Forelimb muscle (tissue), 1 donor: Measurements from ENCODE around the gene KCNIP4. TPM values are rescaled to one million over a fixed set of nuclear protein-coding genes. Genes with fewer than 3 reads are reported as not detected.

Source experiments
- DNase-seq: peaks from one replicate; pipeline ENCODE4 v3.0.0-alpha.2; 2013; ENCODE audit warnings: low read depth
- polyA plus RNA-seq: library from polyadenylated mRNA; unstranded; fragments of 120-200 nt; gene quantifications from one replicate; pipeline ENCODE4 v1.2.1, GENCODE V29; 2013; ENCODE audit not compliant: insufficient read length

The KCNIP4 gene
- polyA plus RNA-seq, 1 donor: 0.97 TPM

DNA sequence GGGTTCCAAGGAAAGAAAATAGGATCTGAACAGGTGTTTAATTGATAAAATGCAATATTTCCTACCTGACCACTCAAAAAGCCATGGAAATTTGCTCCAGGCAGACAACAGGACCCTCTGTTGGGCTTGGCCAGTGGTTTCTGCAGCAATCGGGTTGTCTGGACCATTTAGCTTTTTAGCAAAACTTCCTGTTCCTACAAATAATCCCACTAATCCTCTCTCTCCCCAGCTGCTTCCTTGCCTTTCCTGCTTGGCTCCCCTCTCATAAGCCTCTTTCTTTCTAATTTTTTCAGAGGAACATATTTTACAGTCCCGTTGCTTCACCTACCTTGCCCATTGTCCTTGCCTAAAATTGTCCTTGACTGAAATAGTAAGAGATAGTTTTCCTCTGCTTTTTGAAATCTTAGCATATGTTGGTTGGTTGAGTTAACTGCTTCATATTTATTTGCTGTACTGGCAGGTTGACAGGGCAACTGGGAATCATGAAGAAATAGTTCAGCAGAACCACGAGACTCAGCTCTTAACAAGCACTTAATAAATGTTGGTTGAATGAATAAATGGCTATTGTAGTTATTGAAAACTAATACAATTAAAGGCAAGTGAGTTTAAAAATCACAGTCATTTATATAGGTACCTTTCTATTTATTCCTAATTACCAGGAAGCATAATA is 259.8 kb downstream of the KCNIP4 start:
- no peak for DNase-seq

DNA sequence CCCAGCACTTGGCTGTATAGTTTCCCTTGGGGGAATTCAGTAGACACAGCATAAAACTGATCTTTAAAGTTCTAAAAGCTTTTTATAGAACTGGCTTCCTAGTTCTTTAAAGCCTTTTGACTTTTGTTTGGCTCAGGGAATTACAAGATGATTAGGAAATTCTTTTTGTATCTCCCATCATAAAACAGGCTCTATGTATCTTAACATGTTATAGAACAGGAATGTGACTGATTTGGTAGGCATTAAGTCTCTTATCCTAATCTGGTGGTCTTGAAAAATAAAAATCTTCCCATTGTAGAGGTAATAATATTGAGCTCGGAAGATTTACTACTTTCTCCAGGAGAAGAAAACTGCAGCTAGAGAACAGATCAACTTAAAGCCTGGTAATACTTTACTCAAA is 262.7 kb downstream of the KCNIP4 start:
- no peak for DNase-seq

DNA sequence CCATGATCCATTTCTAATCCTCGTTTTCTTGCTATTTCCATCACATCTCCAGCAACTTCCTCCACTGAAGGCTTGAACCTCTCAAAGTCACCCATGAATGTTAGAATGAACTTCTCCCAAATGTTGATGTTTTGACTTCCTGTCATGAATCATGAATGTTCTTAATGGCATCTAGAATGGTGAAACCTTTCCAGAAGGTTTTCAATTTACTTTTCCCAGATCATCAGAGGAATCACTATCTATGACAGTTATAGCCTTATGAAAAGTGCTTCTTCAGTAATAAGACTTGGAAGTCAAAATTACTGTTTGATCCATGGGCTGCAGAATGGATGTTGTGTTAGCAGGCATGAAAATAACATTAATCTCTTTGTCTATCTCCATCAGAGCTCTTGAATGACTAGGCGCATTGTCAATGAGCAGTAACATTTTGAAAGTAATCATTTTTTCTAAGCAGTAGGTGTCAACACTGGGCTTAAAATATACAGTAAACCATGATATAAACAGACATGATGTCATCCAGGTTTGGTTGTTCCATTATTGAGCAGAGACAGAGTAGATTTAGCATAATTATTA is 268.2 kb downstream of the KCNIP4 start:
- DNase-seq: no peak

DNA sequence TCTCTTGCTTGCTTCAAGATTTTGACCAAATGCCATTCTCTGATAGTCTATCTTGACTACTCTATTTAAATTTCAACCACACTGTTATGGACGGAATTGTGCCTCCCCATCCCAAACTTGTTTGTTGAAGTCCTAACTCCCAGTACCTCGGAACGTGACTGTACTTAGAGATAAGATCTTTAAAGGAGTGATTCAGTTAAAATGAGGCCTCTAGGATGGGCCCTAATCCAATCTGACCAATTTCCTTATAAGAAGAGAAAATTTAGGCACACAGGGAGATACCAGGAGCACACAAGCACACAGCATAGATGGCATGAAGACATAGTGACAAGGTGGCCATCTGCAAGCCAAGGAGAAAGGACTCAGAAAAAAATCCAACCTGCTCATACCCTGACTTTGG is 269.9 kb downstream of the KCNIP4 start:
- DNase-seq: no peak

DNA sequence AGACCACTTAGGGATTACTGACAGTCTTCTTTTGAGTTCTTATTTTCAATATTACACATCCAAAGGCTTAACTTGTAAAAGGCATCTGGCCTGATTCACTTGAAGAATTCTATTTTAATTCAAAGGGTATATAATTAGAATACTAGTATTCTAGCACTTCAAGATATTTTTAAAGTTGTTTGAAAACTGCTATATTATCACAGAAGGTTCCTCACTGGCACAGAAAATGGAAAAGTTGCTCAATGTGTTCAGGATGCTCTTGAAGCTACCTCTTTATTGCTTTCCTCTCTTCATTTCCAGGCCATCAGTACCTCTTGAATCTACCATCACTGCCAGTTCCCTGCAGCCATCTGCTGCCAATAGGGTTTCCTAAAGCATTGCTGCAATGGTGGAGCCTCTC is 271.4 kb downstream of the KCNIP4 start:
- DNase-seq: no peak

DNA sequence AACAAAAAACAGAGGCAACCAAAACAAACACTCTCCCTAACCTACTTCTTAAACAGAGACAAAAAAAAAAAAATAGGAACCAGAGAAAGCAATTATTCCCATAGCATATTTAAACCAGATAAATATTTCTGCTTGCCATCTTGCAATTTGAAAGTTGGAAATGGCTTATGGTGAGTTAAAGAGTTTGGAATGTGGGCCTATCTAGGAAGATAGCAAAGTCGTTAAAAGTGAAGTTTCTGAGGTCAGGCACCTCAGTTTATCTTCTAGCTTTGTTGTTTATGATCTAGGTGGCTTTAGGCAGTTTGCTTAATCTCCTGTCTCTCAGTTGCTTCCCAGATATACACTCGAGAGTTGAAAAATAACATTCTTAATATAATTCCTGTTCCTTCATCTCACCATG is 284.2 kb downstream of the KCNIP4 start:
- DNase-seq: no peak

DNA sequence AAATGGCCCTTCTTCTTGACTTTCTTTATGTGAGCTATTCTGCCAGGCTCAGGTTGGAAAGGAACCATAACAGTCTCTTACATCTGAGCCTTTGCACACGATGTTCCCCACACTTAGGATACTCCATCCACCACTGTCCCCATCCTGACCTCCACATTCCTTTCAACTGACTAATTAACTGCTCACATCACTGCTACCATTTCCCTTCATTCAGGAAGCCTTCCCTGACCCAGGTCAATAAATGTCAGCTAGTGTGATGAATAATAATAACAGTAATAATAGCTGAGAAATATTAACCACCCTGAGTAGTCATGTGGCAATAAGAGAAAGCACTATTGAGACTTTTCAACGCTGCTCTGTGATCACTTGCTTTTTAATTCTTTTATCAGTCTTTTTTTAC is 291.7 kb downstream of the KCNIP4 start:
- DNase-seq: no peak

DNA sequence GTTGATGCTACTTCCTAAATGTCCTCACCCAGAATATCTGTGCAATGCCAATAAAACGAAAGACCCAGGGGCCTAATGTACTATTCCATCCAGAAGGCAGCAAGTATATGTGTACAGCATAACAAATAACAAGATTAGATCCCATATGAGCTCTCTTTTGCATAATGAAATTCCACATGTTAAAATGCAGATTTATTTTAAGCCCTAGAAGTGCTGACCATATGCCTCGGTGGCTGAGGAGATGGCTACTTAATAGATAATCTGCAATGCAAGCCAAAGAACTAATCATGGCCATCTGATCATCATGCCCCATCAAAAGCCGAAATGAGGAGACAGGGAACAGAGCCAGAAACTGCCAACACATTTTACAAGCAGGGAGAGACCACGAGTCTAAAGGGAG is 293.5 kb downstream of the KCNIP4 start:
- DNase-seq: no peak

DNA sequence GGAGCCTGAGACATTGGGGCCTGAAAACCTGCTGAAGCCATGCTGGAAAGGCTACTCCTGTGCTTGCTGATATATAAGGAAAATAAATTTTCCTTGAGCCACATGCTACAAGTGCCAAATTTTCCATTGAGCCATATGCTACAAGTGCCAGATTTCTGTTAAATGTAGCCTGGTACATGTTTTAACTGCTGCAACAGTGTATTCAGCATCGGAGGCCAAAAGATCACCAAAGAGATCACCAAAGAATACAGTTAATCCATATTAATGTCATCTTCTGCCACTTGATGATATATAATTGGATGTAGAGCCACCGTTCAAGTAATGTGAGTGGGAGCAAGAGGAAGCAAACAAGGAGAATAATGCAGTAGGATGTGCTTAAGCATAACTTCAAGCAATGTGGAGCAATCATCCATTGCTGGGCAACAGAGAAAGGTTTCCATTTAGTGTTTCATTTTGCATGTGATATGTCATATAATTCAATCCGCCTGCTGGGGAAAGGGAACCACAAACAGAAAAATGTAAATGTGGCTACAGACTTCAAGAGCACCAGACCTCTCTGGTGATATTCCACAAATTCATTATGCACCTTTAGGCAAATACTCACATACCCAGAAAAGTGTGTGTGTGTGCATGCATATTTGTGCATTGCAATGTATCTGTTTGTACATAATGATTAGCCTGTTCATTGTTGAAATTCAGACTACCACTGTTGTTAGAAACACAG is 295.9 kb downstream of the KCNIP4 start:
- no peak for DNase-seq

DNA sequence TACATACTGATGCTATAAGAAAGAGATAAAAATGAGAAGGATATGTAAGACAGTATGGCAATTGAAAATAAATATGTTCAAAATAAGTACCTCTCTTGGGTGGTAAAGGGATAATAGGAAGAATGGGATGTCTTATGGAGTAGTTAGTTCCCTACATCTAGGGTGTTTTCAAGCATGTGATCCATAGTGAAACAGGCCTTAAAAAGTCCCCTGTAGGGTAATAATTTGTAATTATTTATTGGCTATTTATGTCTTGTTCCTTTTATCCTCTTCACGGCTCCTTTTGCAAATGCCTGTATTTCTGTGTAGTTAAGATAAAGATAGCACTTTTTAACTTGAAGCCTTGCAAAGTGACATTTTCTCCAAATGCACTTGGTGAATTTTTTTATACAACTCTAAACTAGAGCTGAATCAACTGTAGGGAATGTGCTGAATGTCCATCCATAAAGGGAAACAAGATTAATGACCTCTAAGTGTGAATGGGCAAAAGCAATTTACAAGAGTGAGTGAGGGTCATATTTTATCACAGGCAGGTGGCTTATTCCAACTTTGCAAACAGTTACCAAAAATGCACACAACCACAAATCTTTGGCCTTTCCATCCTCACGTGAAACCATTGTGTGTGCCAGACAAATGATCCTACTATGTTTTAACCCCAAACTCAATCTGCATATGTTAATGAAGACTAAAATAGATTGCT is 299.0 kb downstream of the KCNIP4 start:
- no peak for DNase-seq

DNA sequence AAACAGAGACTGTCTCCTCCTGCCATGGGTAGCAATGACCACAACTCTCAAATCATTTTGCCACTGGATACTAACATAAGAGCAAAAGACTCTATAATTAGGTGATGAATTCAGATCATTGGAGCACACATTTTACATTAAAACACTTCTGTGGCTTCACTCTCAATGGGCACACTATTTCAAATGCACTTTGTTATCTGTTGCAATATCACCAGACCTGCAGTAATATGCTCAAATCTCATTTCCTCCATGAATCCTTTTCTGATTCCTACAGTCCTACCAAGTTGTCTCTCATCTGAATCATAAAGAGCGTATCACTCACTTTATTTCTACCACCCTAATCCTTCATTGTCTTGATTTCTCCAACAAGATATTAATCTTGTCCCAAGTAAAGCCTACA is 302.8 kb downstream of the KCNIP4 start:
- DNase-seq: no peak

DNA sequence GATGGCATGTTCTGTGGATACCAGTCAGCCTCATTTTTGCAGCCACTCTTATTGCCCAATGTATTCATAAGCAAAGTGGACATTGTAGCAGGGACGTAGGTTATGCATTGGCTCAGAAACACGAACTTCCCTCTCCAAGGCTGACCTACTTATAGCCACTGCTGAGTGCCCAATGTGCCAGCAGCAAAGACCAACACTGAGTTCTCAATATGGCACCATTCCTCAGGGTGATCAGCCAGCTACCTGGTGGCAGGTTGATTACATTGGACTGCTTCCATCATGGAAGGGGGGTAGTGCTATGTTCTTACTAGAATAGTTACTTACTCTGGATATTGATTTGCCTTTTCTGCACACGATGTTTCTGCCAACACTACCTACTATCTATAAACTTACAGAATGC is 306.9 kb downstream of the KCNIP4 start:
- DNase-seq: no peak

DNA sequence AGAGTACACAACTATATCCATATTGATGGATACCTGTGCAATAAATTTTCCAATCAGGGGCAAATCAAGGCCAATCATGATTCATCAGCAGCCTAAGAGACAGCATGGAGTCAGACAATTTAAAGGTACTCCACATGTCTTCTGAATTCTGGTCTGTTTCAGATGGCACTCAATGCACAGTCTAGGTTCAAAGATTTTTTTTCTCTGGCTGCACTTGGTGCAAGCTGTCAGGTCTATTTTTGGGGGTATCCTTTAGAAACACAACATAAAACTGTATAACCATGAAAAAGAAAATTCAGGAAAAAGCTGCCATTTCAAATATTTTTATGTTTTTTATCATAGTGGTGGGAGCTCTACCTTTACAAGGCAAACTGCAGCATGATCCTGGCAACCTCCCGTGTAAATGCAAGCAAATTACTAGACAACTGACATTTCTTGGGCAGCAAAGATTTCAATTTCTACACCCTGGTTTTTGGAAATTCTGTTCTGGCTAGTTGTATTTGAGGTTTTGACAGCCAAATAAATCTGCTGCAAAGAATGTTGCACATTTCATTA is 310.3 kb downstream of the KCNIP4 start:
- DNase-seq: no peak

DNA sequence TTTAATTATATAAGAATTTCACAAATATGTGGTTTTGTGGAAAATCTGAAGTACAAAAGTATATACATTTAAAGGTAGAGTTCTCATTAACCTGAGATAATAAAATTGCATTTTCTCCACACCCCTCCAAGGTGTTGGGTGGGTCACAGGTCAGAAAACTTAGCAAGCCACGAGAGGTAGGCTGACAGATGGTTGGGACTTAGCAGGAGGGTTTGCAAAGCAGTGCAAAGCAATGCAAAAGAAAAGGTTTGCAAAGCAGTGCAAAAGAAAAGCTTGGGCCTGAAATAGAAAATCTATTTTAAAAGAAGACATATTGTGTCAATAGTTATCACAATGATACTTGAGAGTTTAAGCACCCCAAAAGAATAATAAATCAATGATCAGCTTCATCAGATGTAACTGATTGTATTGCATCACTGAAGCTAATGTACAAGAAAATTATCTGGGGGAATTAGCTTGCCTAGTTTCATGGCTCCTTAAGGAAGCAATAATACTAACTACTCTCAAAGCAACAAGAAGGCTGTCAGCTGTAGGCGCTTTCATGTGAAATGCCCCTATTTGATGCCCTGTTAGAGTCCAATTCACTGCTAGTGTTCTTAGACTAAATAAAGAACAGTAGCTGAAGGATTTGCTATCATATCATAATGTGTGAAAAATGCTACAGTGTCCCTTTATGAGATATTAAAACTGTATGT is 319.5 kb downstream of the KCNIP4 start:
- DNase-seq: no peak

DNA sequence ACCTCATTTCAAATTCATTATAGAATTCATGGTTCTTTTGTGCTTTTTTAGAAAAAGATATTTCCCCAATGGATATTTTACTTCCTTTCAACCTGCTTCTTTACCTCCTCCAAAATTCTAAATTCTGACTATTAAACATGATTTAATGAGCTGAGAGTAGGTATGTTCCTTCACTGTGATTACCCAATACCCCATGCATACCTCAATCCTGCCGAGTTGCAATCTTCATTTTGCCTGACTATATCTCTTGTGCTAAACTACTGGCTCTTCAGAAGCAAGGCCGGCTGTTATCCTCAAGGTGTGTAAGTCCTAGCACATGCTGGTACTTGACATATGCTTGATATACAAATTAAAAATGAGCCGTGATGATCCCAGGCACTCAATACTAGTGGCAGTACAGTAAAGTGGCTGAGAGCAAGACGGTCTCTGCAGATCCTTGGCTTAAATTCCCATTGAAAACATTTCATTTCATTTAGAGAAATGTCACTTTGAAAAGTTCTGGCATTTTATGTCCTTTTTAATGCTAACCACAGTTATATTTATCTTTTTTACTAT is 320.4 kb downstream of the KCNIP4 start:
- no peak for DNase-seq

DNA sequence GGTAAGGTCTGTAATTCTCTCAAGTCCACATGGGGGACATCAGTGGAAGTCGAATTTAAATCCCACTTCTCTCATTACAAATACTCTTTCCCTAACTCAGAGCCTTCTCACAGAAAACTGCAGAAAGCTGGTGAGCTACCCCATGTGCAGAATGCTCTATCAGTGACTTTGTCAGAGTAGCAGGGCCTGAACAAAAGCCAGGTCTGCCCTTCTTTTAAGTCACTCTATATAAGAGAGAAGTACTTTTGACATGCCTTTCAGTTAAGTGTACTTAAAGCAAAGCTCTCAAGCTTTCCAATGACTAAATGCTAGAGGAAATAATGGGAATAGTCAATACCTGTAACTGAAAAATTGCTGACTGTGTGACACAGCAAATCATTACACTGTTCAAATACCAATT is 323.1 kb downstream of the KCNIP4 start:
- DNase-seq: no peak

DNA sequence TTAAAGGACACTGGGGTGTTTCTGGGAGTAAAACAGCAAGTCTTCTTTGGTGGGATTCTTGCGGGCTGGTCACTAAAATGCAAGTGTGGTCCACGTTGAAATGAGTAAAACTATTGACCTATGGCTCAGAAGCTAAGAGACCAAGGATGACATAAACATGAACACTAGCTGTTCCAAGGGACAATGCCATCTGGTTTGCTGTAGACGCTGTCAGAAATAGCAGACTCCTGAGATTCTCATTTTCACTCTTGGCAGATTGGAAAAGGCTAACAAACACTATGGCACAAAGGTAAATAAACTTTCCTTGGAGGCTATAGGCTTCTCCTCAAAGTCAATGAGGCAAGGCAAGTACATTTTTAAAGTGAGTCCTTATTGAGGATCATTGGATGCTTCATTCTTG is 343.6 kb downstream of the KCNIP4 start:
- DNase-seq: no peak

DNA sequence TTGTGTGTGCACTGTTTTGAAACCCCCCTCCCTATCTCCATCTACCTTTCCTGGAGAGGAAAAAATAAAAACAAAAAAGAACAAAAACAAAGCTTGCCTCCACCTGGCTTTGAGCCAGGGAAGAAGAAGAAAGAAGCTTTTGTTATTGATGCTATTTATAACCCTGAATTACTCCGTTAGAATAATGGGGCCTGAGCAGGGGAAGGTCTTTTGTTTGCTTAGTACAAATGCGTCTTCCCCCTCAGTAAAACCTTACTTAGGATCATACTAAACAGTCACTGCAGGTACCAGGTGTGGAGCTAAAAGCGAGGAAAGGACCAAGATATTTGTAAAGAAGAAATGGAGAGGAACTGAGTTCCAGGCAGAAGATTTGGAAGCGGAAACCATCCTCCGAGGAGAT is 352.1 kb downstream of the KCNIP4 start:
- no peak for DNase-seq

DNA sequence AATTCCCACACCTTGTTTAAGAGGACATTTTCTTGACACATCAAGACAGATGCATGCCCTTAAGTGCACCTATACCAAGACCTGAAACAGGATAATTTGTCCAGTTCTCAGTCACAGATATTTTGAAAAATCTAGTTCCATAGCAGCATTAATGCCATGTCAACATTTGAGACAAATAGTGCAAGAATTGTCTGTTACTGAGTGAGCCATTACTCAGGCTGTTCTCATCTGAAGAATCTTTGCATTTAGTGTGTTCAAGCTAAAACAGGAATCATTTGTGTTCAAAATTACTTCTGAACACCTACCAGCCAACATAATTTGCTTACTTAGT is 354.9 kb downstream of the KCNIP4 start:
- no peak for DNase-seq

DNA sequence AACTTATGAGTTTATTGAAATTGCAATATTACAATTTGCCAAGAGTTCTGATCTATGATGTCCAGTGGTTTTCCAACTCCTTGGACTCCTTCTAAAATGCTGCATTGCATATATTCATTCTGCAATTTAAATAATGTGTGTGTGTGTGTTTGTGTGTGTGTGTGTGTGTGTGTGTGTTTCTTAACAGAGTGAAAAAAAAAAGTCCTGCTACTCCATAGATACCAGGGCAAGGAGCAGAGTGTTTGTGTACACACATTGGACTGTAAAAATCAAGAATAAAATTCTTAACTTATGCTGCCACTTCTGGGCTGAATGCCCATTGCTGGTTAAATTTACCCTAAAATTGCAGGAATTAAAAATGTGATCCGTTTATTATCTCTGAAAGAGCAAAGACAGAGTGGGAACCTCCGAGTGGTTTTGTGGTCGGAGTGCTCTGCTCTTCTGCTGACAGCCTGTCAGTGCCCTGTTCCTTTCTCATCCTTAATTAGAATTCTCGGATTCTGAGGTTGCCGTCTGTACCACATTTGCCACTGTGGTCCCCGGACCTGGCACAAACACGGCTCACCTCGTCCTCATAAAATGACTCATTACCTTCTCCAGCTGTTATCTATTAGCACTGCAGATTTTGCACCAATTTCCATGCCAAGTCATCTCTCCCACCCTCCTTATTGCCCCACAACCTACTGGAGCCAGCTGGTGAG is 355.5 kb downstream of the KCNIP4 start:
- no peak for DNase-seq

DNA sequence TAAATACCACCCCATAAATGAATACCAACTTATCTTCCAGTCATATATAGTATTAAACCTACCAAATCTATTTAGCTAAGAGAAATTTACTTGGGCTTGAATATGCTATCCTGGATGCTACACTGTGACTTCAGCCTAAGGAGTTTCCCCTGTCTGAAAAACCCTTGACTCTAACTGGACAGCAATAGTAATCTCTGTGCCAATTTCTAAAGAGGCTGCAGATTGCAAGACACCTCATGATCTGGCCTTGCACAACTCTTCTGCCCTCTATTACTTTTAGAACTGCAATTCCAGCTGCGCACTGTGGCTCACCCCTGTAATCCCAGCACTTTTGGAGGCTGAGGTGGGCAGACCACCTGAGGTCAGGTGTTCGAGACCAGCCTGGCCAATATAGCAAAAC is 371.5 kb downstream of the KCNIP4 start:
- no peak for DNase-seq
